HG02884 (cell line): ENCODE measurements around the gene CASP8AP2.
A peak's percentile ranks its signal among the peaks of the same experiment; 100 is the strongest.
"Not testable (repeated sequence)": the region's sequence is repeated elsewhere in the genome, so short reads cannot be mapped to it uniquely, and the experiment has no call there.

ENCODE experiments used
- ATAC-seq: cut with Tn5 transposase; IDR thresholded peaks from one replicate; pipeline ENCODE4 v1.9.1; 2021; ENCODE audit warnings: mild to moderate bottlenecking, moderate library complexity; ENCODE audit not compliant: unreplicated experiment

Gene CASP8AP2

GRCh38 chr6:89819336-89820130 lies 10.1 kb upstream of the CASP8AP2 start, which contains the start of gene MDN1:
Gene MDN1 (minus strand): TSS chr6:89819794. CDS start chr6:89819607, 187 bp downstream.
- ATAC-seq: peak; percentile 94

- no peak for ATAC-seq
Observed at GRCh38 chr6:89826029-89826528, 3.6 kb upstream of the CASP8AP2 start.

GRCh38 chr6:89828475-89828987 lies 1.1 kb upstream of the CASP8AP2 start:
- ATAC-seq: not testable (repeated sequence)

GRCh38 chr6:89828988-89829471 lies 650 bp upstream of the CASP8AP2 start:
- peak; percentile 32 for ATAC-seq

- ATAC-seq: no peak
Observed at GRCh38 chr6:89830170-89830809, 610 bp downstream of the CASP8AP2 start.

- peak; percentile 97 for ATAC-seq
Observed at GRCh38 chr6:89834884-89835792, 5.5 kb downstream of the CASP8AP2 start.

- ATAC-seq: no peak
Observed at GRCh38 chr6:89836639-89837222, 7.1 kb downstream of the CASP8AP2 start.

- no peak for ATAC-seq
Observed at GRCh38 chr6:89840538-89840937, 10.9 kb downstream of the CASP8AP2 start.

GRCh38 chr6:89842228-89842627 lies 12.5 kb downstream of the CASP8AP2 start:
- no peak for ATAC-seq

- ATAC-seq: no peak
Observed at GRCh38 chr6:89843070-89843469, 13.4 kb downstream of the CASP8AP2 start.

- ATAC-seq: not testable (repeated sequence)
Observed at GRCh38 chr6:89847513-89847912, 17.8 kb downstream of the CASP8AP2 start.

GRCh38 chr6:89853068-89853467 lies 23.4 kb downstream of the CASP8AP2 start:
- no peak for ATAC-seq

GRCh38 chr6:89858041-89858440 lies 28.4 kb downstream of the CASP8AP2 start:
- ATAC-seq: no peak

- ATAC-seq: peak; percentile 45
Observed at GRCh38 chr6:89859744-89860143, 30.1 kb downstream of the CASP8AP2 start.

GRCh38 chr6:89862273-89862672 lies 32.6 kb downstream of the CASP8AP2 start:
- peak; percentile 72 for ATAC-seq

- peak; percentile 16 for ATAC-seq
Observed at GRCh38 chr6:89862698-89863097, 33.0 kb downstream of the CASP8AP2 start.

- no peak for ATAC-seq
Observed at GRCh38 chr6:89866024-89866678, 36.5 kb downstream of the CASP8AP2 start.

- ATAC-seq: no peak
Observed at GRCh38 chr6:89873721-89874120, 44.0 kb downstream of the CASP8AP2 start.

GRCh38 chr6:89874438-89874837 lies 44.8 kb downstream of the CASP8AP2 start:
- ATAC-seq: no peak
